Fibroblast of lung (primary cell): Measurements from ENCODE around the gene RETREG1.

Experiments used
- CTCF ChIP-seq, 2 donors: IDR thresholded peaks in 1 of 2; conservative IDR thresholded peaks in 1 of 2; 1 replicate in 1 of 2; 2 replicates in 1 of 2; pipeline ENCODE4 v1.5.1; 2011 to 2012; ENCODE audit warnings: low read length in 2 of 2, control low read depth in 1 of 2, inconsistent platforms in 1 of 2, low read depth in 1 of 2, mild to moderate bottlenecking in 1 of 2
- EZH2 ChIP-seq: IDR thresholded peaks from 2 replicates; pipeline ENCODE4 v1.5.1; 2012; ENCODE audit warnings: low read length, control low read depth, mild to moderate bottlenecking; ENCODE audit errors: missing control alignments

- TF ChIP-seq EZH2, result no peak
- no peak for TF ChIP-seq CTCF (conservative IDR thresholded peaks at IDR 0.05 in 1 of 2, IDR thresholded peaks at IDR 0.05 in 1 of 2; ENCODE audit: low read depth in 1 of 2, low read length in 2 of 2)
Measured at GRCh38 chr5:16548812-16549211, 68.0 kb downstream of the RETREG1 start.
